SU-DHL-6 (cell line): ENCODE results near the gene LPAR4.

ENCODE experiments used
- CTCF ChIP-seq: fragments of 200-600 bp; sonication (generic); IDR thresholded peaks from one replicate; pipeline ENCODE4 v1.5.1; 2017; ENCODE audit warnings: antibody characterized with exemption, mild to moderate bottlenecking, low read length, moderate library complexity; ENCODE audit not compliant: insufficient read depth, poor library complexity, severe bottlenecking
- EZH2phosphoT487 ChIP-seq: fragments of 200-600 bp; sonication (generic), shearing (Covaris generic); conservative IDR thresholded peaks from 2 replicates; pipeline ENCODE4 v1.6.1; 2018; ENCODE audit warnings: mild to moderate bottlenecking, antibody characterized with exemption, low read length, moderate library complexity, mixed read lengths

GRCh38 chrX:78800694-78801093 lies 53.2 kb downstream of the LPAR4 start:
- TF ChIP-seq CTCF: no peak
- TF ChIP-seq EZH2phosphoT487: no peak
